ENCODE measurements around the gene DCC.

DNA sequence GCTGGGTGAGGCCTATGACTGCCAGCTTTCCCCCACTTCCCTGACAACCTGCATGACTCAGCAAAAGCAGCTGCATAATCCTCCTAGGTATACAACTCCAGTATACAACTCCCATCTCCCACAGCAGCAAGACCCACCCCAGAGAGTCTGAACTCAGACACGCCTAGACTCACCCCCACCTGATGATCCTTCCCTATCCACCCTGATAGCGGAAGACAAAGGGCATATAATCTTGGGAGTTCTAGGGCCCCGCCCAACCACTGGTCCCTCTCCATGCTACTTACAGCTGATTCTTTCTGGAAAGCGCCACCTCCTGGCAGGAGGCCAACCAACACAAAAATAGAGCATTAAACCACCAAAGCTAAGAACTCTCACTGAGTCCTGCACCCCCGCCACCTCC, 296.5 kb downstream of the DCC start:
- TF ChIP-seq POLR2A (IDR thresholded peaks at IDR 0.05; ENCODE audit: borderline replicate concordance, extremely low read depth, insufficient read depth, insufficient read length), result no peak
- TF ChIP-seq, protein P1, sequence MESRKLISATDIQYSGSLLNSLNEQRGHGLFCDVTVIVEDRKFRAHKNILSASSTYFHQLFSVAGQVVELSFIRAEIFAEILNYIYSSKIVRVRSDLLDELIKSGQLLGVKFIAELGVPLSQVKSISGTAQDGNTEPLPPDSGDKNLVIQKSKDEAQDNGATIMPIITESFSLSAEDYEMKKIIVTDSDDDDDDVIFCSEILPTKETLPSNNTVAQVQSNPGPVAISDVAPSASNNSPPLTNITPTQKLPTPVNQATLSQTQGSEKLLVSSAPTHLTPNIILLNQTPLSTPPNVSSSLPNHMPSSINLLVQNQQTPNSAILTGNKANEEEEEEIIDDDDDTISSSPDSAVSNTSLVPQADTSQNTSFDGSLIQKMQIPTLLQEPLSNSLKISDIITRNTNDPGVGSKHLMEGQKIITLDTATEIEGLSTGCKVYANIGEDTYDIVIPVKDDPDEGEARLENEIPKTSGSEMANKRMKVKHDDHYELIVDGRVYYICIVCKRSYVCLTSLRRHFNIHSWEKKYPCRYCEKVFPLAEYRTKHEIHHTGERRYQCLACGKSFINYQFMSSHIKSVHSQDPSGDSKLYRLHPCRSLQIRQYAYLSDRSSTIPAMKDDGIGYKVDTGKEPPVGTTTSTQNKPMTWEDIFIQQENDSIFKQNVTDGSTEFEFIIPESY (IDR thresholded peaks at IDR 0.05; ENCODE audit: extremely low read depth, insufficient replicate concordance, low read length), result no peak
- TF ChIP-seq EZH2phosphoT487 (IDR thresholded peaks at IDR 0.05; ENCODE audit: borderline replicate concordance), result no peak
- no peak for TF ChIP-seq EZH2 (IDR thresholded peaks at IDR 0.05)
- TF ChIP-seq, protein P2, sequence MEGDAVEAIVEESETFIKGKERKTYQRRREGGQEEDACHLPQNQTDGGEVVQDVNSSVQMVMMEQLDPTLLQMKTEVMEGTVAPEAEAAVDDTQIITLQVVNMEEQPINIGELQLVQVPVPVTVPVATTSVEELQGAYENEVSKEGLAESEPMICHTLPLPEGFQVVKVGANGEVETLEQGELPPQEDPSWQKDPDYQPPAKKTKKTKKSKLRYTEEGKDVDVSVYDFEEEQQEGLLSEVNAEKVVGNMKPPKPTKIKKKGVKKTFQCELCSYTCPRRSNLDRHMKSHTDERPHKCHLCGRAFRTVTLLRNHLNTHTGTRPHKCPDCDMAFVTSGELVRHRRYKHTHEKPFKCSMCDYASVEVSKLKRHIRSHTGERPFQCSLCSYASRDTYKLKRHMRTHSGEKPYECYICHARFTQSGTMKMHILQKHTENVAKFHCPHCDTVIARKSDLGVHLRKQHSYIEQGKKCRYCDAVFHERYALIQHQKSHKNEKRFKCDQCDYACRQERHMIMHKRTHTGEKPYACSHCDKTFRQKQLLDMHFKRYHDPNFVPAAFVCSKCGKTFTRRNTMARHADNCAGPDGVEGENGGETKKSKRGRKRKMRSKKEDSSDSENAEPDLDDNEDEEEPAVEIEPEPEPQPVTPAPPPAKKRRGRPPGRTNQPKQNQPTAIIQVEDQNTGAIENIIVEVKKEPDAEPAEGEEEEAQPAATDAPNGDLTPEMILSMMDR (IDR thresholded peaks at IDR 0.05 in 2 of 3, conservative IDR thresholded peaks at IDR 0.05 in 1 of 3; ENCODE audit: borderline replicate concordance in 1 of 3, insufficient read depth in 1 of 3, low read depth in 2 of 3, low read length in 2 of 3), result no peak
- TF ChIP-seq EGR1 (IDR thresholded peaks at IDR 0.05; ENCODE audit: low read depth), result no peak
- TF ChIP-seq RAD21 (IDR thresholded peaks at IDR 0.05; ENCODE audit: low read depth), result no peak

All from HCT116 (cell line).